Astrocyte (in vitro differentiated cells and primary cell): ENCODE data around the gene APBB1IP.

Source experiments
- EZH2 ChIP-seq: IDR thresholded peaks from 2 replicates; pipeline ENCODE4 v1.6.1; 2012; ENCODE audit warnings: mild to moderate bottlenecking, low read length, inconsistent platforms; ENCODE audit not compliant: insufficient read depth
- TF ChIP-seq, protein P1 (sequence below): IDR thresholded peaks from 2 replicates; pipeline ENCODE4 v1.5.1; 2011; ENCODE audit warnings: low read depth, mild to moderate bottlenecking, inconsistent platforms, low read length, moderate library complexity; ENCODE audit not compliant: insufficient read depth

DNA sequence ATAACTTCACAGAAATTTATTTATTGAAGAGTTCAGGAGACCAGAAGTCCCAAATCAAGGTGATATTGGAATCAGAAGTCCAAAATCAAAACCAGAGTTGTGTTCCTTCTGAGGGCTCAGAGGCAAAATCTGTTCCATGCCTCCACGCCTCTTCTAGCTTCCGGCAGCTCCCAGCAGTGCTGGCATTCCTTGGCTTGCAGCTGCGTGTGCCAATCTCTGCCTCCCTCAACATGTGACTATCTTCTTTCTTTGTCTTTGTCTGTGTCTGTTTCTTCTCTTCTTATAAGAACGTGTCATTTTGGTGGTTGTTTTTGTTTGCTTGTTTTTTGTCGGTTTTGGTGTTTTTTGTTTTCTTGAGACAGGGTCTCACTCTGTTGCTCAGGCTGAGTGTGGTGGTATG, 116.1 kb downstream of the APBB1IP start:
- TF ChIP-seq, protein P1, sequence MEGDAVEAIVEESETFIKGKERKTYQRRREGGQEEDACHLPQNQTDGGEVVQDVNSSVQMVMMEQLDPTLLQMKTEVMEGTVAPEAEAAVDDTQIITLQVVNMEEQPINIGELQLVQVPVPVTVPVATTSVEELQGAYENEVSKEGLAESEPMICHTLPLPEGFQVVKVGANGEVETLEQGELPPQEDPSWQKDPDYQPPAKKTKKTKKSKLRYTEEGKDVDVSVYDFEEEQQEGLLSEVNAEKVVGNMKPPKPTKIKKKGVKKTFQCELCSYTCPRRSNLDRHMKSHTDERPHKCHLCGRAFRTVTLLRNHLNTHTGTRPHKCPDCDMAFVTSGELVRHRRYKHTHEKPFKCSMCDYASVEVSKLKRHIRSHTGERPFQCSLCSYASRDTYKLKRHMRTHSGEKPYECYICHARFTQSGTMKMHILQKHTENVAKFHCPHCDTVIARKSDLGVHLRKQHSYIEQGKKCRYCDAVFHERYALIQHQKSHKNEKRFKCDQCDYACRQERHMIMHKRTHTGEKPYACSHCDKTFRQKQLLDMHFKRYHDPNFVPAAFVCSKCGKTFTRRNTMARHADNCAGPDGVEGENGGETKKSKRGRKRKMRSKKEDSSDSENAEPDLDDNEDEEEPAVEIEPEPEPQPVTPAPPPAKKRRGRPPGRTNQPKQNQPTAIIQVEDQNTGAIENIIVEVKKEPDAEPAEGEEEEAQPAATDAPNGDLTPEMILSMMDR, result no peak
- no peak for TF ChIP-seq EZH2
